Middle frontal gyrus (tissue), 1 donor: ENCODE results near the gene FARP1.

Experiments used
- DNase-seq: peaks from one replicate; pipeline ENCODE4 v3.0.0-alpha.2; 2015; ENCODE audit warnings: low spot score; ENCODE audit errors: extremely low spot score

Gene FARP1

DNA sequence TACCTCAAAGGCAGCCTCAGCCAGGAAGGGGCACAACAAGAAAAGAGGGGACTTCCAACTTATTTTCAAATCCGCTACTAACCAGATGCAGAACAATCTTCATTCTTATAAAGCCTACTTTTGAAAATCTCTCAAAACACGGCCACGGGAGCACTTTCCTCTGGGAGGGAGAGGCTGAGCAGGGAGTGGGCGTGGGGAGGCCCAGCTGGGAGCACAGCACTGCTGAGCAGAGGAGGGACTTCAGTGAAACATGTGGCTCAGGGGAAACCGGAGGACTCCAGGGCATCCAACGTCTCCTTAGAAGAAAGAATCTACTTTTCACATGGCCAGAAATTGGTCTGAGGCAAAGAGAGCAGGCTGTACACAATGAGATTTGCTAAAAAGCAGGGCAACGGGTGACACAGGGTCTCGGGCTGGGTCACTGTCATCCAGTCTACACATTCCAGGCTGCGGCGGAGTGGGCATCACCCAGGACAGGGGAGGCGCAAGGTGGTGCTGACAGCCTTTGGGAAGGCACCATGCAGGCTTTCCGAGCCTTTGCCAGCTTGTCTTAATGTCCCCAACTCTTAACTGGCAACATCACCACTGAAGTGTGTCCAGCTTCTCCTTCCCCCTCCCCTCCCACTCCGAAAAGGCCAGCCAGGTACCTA, 317.0 kb downstream of the FARP1 start:
- DNase-seq: no peak

DNA sequence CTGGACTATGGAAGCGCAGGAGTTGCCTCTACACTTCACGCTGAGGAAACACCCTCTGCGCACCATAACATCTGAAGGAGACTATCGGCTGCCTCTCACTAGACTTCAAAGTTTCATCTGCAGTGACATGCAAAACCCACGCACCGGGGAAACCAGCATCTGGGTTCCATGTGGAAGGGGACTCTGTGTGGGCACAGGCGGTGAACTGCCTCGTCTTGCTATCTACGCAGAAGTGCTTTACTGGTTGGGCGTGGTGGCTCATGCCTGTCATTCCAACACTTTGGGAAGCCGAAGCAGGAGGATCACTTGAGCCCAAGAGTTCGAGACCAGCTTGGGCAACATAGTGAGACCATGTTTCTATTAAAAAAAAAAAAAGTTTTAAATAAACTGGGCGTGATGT, 317.6 kb downstream of the FARP1 start:
- DNase-seq: no peak

DNA sequence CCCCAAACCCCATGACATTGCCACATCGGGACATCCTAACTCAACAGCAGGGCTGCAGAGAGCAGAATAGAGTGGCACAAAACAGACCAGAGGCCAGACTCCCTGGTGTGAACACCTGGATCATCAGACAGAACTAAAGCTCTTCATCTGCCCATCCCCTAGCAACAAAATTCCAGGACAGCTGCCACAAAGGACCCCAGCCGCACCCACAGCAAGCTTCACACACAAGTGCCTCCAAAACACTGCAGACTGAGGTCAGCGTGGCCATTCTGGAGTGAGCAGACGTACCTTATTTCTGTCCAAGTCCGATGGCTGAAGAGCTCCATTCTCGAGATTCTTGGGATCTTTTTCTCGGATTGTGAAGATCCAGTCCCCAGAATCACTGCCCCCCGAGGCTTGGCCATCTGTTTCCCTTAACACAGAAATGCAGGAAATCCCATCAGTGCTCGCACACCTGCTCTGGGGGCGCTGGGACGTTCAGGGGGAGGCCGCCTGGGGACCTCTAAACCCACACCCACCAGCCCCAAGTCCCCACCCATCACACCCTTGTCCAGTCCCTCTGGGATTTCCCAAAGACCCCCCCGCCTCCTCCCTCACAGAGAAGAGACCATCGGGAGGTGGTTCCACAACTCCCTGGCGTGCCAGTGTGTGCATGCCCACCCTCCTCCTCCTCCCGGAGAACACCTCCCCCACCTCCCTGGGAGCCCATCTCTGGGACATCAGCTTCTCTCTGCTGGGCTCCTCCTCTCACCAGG, 318.8 kb downstream of the FARP1 start:
- DNase-seq: no peak

DNA sequence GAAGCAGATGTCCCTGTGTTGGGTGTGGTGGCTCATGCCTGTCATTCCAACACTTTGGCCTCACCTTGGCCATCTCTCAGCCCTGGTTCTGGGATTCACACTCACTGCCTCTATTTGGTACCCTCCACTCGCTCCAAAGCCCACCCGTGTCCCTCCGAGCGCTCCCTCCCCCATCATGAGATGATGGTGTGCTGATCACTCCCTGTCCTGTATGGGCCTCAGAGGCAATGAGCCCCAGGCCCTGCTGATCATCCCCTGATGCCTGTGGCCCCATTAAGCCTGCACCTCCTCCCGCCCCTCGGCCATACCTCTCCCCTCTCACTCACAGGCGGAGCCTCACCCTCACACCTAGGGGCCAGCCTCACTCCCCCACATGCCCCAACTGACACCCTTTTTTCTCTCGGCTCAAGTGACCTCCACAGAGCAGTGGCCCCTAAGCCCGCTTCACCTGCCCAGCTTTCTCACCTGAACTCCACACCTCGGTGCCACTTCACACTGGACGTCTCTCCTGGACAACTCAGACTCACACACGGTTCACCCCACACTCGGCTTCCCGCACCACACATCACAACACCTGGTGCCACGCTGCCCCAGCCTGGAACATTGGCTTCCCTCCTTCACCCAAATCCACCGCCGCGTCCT, 319.5 kb downstream of the FARP1 start:
- no peak for DNase-seq

DNA sequence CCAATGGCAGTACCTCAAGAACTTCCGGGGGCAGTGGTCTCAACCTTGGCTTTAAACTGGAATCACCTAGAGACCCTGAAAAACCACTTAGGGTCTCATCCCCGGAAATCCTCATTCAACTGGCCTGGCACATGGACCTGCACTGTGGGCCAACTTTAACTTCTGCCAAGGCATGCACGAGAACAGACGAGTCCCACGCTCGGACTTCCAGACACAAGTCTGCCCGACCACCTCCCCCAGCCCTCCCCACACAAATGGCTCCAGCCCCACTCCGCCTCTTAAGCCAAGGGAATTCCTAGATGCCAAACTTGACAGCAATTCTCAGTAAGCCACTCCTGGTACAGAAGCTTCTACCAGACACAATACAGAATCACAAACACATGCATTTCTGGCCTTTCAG, 320.1 kb downstream of the FARP1 start:
- no peak for DNase-seq

DNA sequence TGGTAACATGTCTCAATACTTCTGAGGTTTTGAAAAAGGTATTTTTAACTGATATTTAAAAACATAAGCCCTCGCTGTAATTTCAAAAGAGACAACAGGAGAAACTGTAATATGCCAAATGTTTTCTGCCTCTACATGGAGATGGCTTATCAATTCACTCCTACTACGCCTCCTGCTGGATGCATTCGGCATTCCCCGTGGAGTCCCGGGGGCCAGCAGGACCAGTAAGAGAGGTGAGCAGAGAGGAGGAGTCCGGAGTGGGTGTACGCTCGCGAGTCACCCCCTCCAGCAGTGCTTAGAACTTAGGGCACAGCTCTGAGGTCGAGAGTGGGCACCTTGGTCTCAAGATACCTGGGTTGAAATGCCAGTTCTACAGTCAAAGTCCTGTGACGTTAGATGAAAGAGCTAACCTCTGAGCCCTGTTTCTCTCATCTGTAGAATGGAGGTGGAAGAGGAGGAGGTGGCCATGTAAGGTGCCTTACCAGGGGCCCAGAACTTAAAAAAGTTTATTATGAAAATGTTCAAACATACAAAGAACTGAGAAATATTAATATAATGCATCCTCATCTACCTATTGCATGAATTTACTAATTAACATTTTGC, 323.8 kb downstream of the FARP1 start:
- DNase-seq: no peak

DNA sequence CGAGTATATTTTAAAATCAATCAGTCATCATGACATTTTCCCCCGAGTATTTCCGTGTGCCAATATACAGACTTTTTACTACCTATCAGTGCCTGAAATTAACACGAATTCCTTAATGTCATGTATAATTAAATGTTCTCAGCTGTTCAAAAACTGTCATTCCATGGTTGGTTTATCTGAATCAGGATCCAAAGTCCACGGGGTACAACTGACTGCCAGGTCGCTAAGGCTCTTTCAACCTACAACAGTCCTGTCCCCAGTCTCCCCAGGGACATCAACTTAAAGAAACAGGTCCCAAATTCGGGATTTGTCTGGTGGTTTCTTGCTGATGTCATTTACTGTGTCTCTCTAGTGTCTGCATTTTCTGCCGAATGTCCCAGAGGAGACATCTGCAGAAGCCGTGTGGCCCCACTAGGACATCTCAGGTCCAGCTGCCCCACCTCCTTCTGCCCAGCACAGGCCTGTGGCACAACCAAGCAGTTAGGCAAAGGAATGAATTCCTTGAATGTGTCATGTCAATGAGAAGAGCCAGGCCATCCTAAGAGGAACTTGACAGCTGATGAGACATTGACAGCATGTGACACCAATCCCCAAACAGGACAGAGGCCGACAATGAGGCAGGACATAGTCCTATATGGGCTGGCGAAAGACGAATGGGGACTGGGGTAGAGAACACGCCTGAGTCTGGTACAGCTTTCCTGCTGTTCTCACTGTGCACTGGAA, 324.5 kb downstream of the FARP1 start:
- no peak for DNase-seq

DNA sequence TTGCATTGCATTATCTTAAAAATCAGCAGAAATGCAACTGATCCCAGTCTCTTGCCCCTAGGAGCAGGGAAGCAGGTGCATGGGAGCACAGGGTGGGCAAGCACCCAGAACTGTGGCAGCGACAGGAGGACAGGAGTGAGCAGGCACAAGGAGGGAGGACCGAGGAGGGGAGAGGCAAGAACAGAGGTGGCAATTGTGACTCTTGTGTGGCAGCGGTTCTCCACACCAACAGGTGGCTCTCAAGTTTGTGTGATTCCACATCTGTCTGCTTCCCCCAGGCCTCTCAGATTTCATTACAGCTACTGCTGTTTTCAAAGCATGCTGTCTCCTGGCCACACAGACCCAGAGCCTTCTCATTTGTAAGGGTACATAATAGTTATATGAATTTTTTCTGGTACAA, 325.5 kb downstream of the FARP1 start:
- DNase-seq: no peak

DNA sequence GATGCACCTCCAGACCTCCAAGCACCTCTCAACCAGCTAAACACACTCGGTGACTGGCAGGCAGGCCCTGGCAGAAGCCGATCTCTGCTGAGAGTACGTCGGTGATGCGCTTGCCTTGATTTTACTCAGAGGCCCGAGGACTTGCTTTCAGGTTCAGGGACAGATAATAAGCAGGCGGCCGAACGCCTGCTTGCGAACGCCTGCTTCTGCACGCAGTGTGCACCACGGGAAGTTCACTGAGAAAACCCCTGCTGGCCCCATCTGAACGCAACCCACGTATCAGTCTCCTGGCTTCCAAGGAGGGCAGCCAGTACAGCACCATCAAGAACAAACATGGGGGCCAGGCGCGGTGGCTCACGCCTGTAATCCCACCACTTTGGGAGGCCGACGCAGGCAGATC, 326.0 kb downstream of the FARP1 start:
- DNase-seq: no peak

DNA sequence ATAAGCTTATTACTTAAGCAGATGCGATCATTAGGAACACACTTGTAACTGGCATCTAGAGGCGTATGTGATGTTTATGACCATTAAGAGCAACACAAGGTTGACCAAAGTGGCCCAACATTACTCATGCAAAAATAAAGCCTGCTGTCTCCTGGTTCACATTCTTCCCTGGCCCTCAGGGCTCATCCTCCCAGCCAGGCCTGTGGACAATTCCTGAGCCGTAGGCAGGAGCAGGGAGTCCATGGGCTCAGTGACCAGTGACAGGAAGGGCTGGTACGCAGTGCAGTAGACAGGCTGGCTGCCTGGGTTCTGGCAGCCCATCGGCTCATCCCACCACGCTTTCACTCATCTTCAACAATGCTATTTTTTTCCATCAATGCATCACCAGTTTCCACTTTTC, 328.0 kb downstream of the FARP1 start:
- no peak for DNase-seq

DNA sequence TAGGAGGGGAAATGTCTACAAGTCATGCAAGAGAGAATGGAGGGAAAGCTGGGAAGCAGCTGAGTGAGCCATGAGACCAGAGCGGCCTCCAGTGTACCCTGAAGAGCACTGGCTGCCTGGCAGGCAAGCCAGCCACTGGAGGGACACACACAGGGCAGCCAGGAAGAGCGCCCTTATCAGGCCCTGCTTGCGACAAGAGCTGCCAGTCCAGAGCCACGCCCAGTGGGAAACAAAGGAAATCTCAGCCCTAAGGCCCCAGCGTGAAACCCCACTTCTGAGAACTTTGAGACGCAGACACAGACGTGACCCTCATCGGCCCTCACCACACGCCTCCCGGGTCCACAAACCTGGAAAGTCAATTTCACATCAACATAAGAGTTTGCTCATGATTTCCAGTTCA, 329.0 kb downstream of the FARP1 start:
- no peak for DNase-seq

DNA sequence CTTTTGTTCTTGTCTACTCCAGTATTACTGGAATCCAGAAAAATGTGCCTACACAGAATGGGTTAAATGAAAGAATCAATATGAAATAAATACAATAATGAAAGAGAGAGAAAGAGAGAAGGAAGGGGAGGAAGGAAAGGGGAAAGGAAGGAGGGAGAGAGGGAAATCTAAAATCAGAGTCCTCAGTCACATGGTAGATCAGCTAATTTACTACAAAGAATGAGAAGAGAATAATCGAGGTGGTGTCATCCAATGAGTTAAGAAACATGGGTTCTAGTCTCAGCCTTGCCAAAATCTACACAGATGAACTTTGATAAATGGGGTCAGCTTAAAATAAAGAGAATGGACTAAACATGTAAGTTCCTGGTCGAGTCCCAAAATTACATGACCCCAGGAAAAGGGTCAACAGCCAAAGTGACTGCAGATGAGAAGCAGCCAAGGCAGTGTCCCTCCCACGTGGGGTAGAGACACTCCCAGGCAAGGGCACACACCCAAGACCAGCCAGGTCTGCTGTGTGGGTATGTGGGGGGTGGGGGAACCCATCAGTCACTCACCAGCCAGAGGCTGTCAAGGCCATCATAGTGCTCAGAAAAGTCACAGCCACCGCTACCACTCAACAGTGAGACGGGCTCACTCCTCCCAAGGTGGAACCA, 330.4 kb downstream of the FARP1 start:
- DNase-seq: no peak

DNA sequence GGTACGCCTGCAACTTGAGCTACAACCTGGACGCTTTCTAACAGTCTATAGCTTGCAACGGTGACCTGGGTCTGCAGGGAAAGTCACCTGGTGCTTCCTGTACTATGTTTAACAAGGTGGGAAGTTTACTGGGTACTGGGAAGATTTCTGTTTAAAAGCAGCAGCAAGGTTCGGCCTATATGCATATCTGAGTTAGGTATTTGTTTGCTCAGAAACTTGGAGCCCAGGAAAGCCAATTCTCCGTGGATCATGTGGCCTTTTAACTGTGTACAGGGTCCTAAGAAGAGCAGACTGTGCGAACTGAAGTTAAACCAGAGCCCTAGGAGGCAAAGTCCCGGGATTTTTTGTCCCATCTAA, 330.9 kb downstream of the FARP1 start:
- DNase-seq: no peak

DNA sequence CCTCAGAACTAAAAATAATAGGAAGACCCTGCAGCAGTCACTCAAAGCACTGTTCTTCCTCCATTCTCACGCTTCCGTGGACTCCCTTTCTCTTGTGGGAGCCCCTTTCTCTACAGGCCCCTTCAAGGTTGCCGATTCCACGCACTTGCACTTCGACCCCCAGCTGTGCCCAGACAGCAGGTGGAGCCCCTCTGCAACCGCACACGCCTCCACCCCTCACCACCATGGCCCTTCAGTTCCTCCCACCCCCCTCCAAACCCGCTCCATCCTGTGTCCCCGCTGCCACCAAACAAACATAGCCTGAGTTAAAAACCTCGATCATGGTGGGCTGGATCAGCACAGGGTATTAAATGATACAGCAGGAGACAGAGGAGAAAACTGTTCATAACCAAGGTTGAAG, 331.4 kb downstream of the FARP1 start:
- no peak for DNase-seq

DNA sequence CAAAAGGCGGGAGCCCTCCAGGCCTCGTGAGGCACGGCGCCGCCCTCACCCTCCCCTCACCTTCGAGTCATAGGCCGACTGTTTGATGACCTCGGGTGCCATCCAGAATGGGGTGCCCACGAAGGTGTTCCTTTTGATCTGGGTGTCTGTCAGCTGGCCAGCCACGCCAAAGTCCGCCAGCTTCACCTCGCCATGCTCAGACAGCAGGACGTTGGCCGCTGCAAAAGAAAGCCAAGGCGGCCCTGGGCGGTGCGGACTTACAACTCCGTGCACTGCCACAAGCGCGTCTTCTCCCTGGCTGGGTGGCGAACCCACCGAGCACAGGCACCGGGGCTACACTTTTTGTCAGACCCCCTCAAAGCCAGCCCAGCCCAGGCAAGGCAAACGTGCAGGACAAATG, 331.9 kb downstream of the FARP1 start:
- no peak for DNase-seq

DNA sequence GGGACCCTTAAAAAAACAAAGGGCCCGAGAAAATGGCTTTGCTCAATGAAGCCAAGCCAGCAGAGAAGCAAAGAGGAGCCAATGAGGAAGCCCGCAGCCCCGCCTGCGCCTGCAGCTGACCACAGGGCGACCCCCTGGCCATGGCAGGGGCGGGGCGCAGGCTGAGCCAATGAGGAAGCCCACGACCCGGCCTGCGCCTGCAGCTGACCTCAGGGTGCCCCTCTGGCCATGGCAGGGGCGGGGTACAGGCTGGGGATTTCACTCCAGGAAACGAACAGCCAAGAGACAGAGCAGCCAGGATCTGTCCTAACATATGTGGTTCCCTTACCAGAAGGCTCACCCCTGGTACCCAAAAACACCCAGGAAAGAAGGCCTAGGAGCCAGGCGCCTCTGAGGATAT, 332.6 kb downstream of the FARP1 start:
- DNase-seq: no peak

DNA sequence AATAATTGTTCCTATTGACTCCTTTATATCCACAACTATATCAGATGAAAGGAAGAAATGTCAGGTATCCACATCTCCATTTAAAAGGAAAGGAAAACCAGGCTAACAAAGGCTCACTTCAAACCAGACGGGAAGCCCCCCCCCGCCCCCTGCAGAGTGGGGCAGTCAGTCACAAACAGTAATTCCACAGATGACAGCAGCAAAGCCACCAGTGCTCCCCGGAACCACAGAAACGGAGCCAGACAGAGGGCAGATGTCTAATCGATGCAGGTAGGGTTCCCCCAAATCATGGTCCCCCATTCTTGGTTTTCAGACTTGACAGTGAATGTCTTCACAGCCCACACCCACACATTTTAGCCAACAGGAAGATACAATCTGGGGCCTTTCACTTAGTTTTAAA, 333.2 kb downstream of the FARP1 start:
- DNase-seq: no peak

DNA sequence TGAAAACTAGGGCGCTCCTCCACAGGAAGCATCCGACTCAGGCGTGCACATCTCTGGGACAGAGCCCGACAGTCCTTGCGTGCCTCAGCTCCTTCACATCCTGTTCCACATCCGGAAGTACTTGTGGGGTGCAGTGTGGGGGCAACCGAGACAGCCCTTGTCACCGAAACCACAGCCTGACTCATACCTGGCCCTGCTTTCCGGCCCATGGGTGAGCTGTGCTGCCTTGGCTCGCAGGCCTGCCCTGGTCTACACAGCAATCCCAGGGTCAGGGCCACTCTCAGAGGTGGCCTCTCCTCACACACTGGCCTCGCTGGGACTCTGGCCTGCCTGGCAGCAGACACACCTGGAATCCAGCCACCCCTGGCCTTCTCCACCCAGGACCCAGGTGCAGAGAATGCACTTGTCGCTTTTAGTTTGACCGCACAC, 333.7 kb downstream of the FARP1 start:
- DNase-seq: no peak

DNA sequence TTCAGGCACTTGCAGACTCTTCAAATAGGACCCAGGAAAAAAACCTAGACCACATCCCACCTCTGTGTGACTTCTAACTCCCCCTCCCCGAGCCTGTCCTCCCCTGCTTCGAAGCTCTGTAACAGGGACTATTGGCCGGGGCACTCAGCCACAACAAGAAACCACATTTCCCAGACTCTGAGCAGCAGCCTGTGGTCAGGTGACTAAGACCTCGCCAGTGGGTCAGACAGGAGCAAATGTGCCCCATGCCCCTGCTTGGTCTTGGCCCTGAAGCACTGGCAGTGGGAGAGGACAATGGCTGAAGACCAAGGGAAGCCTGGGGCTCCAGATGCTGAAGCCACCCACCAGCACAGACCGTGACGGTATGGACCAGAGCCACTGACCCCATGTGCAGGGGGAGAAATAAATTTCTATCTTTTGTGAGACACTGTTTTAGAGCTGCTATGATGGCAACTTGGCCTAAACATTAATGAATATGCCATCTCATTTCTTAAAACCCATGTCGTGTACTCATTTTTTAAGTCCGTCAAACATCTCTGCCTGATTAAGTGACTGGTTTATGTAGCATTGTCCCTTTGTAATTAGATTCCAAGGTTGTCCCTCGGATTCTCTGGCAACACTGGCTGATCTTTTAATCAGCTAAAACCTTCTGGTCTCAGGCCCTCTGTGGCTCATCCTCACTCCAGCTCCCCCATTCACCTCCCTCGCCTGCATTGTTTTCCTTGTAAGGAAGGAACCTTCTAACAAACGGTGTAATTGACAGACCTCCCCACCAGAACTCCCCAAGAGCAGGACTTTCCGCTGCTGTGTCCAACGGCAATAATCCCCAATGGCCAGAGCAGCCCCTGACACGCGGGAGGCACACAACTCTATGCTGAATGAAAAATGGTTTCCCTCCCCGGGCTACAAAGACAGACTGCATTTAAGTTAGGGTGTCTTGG, 335.6 kb downstream of the FARP1 start:
- no peak for DNase-seq

DNA sequence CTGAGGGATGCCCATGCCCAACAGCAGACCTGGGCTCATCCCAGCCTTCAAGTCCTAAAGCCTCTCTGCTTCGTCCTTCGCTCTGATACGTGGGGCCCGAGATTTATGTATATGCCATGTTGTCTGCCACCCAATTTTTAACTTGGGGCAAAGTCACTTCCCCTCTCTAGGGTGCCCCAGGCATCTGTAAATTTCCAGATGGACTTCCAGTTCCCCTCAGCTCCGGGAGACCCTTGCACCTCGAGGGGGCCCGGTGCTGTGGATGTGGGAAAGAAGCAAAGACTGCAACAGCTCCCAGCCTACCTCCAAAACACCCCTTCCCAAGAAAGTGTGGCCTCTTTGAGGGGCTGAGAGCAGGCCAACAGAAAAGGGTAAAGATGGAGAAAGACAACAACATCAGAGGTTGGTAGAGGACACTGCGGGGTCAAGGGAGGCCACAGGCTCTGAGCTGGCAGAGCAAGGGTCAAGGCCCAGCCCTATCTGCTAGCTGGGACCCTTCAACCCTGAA, 336.7 kb downstream of the FARP1 start:
- no peak for DNase-seq
